ENCODE results near the gene GTF2E1.
"Not testable (repeated sequence)": the region's sequence is repeated elsewhere in the genome, so short reads cannot be mapped to it uniquely, and the experiment has no call there.

GTF2E1 gene

DNA sequence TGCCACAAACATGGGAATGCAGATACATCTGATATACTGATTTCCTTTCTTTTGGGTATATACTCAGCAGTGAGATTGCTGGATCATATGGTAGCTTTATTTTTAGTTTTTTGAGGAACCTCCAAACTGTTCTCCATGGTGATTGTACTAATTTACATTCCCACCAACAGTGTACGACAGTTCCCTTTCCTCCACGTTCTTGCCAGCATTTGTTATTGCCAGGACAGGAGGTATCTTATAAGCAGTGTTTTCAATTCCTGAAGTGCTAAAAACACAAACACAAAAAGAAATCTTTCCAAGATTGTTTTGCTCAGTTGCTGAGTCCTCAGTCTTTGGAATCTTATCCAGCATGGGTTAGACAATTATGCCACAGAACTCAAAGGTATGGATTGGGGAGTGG lies 13.5 kb downstream of the GTF2E1 start:
- no peak for DNase-seq

DNA sequence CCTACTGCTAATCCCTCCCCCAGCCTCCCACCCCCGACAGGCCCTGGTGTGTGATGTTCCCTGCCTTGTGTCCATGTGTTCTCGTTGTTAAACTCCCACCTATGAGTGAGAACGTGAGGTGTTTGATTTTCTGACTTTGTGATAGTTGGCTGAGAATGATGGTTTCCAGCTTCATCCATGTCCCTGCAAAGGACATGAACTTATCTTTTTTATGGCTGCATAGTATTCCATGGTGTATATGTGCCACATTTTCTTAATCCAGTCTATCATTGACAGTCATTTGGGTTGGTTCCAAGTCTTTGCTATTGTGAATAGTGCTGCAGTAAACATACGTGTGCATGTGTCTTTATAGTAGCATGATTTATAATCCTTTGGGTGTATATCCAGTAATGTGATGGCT lies 16.0 kb downstream of the GTF2E1 start:
- not testable (repeated sequence) for DNase-seq

DNA sequence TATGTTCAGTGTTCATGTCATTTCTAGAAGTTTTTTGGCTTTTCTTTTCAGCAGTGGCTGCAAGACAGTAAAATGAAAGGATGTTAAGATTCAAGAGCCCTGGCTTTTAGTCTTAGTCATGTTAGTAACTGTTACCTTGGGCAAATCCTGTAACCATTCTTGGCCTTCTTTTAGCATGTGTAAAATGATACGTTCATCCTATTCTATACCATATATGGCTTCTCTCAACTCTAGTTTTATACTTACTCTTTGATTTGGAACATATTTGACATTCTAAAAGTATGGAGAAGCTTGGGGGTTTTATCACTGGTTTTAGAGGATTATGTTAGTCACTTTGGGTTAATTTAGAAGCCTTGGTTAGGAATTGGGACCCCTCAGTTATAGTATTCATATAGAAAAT lies 20.1 kb downstream of the GTF2E1 start:
- no peak for DNase-seq

DNA sequence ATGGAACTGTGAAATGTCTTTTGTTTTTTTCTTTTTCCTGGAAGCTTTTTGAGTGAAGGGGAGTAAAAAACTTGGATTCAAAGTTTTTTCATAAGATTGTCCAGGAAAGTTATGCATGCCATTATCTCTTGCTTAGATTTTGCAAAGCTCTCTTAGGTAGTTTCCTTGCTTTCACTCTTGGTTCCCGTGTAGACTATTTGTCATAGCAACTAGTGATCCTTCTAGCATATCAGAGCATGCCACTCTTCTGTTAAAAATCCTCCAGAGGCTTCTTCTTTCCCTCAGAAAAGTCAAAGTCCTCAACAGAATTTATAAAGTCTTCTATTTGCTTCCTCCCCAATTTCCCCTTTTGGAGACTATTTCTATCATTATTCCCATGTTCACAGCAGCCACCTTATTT lies 21.1 kb downstream of the GTF2E1 start:
- no peak for DNase-seq

DNA sequence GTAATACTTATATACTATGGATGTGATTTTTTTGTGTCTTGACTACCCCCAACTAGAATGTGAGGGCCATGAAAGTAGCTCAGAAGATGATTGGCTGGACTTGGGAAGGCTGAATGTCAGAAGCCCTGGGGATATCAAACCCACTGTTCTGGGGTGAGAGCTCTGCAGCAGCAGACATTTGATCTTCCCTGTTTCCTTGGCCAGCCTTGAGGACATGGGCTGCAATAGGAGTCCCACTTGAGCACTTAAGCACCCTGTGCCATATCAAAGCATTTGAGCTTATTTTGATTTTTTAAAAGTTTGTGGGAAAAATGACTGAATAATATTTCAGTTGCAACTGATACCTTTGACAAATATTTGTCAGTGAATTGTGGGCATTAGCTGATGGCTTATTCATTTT lies 21.7 kb downstream of the GTF2E1 start:
- no peak for DNase-seq

DNA sequence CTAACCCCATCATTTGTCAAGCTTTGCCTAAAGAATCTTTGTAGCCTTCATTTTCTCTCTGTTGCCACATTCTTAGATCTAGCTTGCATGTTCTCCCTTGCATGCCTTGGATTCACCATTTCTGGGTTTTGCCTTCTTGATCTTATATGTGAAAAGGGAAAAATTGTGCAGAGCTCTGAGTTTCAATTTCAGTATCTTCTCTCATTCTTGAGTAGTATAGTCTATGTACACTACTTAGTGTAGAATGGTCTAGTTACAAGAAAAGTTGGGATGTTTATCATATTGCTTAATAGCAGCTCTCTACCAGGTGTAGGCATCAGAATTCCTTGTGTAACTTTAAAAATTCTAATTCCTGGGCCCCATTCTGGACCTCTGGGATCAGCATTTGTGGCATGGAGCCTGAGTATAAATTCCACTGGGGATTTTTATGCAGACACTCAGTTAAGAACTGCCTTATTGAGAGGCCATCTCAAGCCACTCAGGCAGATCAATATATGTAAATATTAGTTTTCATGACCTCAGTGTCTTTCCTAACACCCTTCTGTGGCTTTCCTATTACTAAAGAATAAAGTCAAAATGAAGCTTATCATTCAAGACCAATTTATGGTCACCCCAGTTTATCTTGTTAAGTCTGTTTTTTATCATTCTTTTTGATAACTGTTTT lies 23.4 kb downstream of the GTF2E1 start:
- DNase-seq = no peak

DNA sequence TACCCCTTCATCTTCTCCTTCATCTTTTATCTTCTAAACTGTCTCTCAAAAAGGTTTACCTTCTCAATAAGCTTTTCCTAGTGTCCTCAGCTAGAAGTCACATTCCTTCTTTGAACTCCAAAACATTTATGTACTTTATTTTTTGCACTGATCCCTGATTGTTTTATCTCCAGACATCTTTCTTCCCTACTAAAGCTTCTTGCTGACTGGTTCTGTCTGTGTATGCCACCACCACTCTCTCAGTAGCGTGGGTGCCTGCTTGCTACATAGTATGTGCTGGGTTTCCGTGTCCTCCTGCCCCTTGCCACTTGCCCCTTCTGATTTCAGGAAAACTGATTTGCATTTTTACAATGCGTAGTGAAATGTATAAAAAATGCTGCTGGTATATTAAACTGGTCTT lies 24.0 kb downstream of the GTF2E1 start:
- DNase-seq = no peak

DNA sequence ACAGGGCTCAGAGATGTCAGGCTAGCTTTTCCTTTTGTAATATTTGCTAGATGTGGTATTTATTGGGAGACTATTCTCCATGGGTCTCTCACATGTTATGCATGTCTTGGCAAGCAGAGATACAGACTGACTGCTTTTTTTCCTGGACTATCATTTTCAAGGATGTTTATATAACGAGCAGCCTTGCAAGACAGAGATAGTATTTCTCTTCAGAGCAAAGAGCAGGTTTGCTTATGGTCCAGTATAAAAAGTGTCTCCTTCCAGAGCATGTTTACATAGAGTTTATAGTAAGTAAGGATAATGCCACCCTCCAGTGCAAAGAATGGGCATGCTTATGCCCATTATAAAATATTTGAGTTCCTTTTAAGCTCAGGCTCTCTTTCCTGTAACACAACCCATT lies 24.6 kb downstream of the GTF2E1 start:
- no peak for DNase-seq

DNA sequence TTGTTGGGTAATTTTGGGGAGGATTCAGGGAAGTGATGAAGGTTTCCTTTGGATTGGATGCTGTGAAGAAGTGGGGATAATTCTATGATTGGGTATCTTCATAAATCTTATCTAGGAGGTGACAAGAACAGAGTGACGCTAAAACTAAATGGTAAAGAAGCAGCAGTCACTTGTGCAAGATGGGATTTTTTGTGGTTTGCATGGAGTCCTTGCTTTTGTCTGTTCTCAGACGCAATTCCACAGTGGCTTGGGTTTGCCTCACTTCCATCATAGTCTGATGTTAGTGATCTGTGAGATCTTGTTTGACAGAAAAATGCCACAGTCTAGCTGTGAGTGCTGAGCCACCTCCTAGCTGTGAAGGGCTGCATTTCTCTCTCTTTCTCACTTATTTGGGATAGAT lies 26.9 kb downstream of the GTF2E1 start:
- DNase-seq = no peak

DNA sequence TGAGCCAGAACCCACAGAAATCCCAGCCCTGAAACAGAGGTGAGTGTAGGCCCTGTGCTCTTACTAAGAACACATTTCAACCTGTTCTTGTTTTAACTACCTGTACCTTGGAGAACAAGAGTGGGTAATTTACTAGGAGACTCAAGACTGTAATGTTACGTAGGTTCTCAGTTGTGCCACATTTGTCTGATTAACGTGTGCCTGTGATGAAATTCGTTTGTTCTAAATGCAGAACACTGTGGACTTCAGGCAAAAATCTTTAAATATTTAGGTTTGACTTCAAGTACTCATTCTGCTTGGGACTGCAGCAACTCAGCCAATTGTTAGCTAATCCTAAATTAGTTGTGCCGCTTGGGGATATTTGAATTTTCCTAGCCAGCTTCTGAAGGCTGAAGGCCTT lies 28.3 kb downstream of the GTF2E1 start:
- no peak for DNase-seq

DNA sequence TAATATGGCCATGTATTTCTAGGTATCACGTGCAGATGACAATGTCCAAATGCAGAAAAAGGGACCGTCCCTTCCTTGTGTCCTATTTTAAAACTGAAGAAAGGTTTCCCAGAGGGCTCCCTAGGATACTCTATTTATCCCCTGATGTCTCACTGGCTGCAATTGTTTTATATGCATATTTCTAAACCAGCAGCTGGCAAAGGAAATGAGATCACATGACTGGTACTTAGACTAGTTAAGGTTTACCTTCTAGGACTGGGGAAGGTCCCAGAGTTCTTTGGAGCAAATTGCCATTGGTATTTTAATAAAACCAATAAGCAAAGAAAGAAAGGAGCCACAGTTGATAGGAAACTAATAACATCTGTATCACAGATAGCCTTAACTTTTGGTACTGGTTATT lies 29.5 kb downstream of the GTF2E1 start:
- DNase-seq = no peak

DNA sequence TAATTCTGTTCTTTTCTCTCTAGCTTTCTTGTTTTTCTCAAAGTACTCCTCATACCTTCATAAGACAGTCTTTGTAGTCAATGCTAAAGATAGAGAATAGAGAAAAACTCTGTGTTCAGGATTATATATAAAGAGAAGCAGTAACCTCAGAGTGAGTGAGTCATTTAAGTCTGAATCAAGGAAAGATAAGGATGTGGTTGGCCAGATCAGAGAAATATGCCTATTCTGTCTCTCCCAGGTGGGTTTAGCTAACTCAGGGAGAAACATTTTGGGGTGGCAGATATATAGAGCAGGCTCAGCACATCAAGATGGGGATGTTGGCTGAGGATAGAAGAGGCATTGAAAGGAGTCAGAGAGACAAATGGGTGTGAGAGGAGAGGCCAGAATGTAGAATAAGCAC lies 31.4 kb downstream of the GTF2E1 start:
- no peak for DNase-seq

DNA sequence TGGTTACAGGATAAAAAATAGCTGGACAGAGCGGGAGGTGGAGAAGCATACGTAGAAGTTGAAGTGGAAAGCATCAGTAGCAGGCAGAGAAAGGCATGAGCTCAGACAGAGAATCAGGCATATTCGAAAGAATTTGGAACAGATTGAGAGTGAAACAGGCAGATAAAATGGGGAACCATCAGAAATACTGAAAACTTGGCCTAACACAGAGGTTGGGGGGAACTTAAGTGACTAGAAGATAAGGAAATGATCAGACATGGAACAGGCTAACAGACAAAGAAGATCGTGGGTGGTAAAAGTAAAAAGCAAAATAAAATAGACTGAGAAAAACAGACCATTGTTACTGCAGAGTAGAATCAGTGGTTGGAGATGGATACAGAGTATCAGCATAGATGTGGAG lies 32.9 kb downstream of the GTF2E1 start:
- DNase-seq = no peak

DNA sequence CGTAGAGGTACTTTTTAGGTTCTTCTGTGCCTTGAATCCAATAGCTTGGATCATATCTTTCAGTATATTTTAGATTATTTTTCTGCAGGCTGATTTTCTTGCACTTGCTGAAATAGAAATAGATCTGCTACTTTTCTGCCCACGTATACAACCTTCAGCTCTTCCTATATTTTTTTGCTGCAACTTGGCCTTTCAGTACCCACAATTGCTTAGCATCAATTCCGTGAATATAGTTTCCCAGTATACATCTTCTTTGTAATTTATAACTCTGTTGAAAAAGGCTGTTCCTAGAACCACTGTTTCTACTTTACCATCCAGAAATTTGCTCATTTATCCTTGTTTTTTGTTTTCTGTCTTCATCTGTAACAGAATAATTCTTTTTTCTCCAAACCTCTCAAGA lies 36.2 kb downstream of the GTF2E1 start:
- DNase-seq = no peak

DNA sequence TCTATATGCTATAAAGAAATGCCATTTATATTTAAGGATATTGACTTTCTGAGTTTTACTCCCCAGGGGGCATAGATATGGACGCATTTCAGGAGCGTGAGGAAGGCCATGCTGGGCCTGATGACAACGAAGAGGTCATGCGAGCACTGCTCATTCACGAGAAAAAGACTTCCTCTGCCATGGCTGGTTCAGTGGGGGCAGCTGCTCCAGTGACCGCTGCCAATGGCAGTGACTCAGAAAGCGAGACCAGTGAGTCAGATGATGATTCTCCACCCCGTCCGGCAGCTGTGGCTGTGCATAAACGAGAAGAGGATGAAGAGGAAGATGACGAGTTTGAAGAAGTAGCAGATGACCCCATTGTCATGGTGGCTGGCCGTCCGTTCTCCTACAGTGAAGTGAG lies 38.4 kb downstream of the GTF2E1 start:
- no peak for DNase-seq

DNA sequence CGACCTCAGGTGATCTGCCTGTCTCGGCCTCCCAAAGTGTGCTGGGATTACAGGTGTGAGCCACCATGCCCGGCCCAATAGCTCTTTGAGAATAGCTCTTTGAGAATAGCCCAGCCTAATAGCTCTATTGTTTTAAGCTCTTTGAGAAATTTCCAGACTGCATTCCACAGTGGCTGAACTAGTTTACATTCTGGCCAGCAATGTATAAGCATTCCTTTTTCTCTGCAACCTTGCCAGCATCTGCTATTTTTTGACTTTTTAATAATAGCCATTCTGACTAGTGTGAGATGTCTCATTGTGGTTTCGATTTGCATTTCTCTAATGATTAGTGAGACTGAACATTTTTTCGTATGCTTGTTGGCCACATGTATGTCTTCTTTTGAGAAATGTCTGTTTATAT lies 43.3 kb downstream of the GTF2E1 start:
- not testable (repeated sequence) for DNase-seq

DNA sequence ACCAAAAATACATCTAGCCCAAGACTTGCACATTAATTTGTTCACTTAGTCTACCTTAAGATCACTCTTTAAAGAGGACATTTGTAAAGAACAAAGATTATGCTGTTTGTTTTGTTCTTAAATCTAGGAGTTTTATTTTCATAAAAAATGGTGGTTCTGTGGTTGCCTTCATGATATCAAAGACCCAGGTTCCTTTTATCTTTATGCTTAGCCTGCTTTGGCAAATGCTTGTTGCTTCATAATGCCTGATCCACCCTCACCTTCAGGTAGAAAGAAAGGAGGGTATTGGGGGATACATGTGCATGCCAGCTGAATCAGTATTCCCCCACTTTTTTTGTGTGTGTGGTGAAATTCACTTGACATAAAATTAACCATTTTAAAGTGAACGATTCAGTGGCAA lies 48.5 kb downstream of the GTF2E1 start:
- DNase-seq = no peak

DNA sequence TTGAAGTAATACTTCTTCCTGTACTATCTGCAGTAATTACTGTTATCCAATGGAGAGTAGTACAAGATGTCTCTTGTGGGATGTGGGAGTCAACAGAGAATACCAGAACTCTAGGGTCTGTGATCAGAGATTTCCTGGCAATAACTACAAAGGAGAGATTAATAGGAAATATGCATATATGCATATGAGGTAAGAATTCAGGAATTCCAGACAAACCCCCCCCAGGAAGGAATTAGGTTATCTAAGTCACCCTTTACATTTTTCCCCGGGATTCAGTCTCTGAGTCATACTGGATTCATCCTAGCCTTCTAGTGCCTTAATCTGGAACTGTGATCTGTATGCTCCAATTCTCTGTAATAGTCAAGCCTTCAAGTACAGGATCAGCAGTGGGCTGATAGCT lies 49.4 kb downstream of the GTF2E1 start:
- no peak for DNase-seq

DNA sequence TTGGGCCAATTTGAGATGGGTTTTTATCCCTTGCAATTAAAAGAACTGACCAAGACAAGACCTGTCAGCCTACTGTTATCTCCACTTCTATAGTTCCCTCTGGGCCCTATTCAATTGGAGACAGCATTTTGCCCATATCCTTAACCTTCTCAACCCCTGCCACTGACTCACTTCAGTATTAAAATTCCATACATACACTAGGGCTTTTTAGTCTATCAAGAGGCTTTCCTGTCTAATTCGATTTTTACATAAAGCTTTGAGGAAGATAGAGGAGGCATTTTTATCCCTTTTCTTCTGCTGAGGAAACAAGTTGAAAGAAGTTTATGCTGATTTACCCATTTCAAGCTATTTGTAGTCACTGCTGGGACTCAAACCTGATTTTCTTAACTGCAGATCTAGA lies 51.1 kb downstream of the GTF2E1 start:
- no peak for DNase-seq

DNA sequence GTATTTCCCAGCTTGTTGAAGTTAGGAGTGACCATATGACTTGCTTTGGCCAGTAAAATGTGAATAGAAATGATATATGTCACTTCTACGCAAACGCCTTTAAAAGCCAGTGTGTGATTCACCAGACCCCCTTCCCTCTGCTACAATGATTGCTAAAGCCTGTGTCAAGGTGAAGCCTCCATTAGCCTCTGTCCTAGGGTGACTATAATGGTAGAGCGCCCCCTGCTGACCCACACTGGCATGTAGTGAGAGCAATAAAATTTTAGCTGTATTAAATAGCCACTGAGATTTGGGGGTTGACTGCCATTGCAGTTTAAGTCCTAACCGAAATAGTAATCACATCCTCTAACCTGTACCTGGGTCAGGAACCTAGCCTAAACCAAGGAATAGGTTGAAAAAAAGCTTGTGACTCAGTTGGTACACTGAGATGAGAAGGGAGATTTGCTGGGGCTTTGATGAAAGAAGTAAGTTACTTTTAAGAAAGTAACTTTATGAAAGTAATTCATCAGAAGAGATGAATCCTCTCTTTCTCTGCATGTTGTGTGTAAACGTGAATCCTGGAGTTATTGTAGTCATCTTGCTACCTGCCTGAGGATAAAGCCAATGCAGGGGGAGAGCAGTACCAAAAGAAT lies 52.6 kb downstream of the GTF2E1 start:
- peak; percentile 90 for DNase-seq

DNA sequence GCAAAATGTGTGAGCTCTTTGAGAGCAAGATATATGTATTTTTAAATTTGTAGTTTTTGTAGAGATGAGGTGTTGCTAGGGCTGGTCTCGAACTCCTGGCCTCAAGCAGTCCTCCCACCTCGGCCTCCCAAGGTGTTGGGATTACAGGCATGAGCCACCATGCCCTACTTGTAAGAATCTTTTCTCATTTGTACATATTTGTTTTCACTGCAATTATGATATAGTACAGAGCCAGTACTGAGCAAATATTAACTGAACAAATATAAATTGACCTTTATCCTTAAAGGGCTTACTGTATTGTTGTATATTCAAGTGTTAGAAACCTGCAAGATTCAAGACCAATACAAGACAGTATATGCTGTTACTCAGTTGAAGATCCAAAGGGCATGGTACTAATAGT lies 53.4 kb downstream of the GTF2E1 start:
- DNase-seq = no peak

DNA sequence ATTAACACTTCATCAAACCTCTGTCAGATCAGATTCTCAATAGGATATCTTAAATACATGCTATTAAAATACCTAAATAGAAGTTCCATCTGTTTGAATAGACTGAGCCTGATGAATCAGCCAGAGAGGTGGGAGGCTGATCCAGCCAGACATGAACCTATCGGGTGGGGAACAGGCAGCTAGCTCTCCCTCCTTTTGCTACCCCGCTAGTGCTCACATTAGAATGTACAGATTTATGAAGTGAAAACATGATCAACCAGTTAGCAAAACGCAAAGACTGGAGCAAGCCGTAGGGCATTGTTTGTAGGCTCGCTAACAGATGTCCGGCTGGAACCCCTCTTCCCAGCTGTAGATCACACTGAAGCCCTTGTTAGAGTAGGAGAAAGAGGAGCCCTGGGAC lies 54.4 kb downstream of the GTF2E1 start:
- no peak for DNase-seq

DNA sequence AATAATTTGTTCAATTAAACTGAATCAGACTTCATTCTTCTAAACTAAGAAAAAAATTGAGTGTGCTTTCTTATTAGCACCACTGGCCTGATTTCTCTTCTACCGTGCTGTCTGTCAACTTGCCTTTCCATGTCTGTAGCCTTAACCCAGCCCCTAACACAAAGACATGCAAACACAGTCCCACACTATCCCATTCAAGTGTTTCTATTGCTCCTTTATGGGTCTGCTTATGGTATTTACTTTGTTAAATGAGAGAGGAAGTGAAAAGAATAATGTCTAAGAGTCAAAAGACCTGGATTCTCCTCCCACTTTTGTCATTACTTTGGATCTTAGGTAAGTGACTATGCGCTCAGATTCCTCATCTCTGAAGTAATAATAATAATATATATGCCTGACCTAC lies 55.3 kb downstream of the GTF2E1 start:
- no peak for DNase-seq

DNA sequence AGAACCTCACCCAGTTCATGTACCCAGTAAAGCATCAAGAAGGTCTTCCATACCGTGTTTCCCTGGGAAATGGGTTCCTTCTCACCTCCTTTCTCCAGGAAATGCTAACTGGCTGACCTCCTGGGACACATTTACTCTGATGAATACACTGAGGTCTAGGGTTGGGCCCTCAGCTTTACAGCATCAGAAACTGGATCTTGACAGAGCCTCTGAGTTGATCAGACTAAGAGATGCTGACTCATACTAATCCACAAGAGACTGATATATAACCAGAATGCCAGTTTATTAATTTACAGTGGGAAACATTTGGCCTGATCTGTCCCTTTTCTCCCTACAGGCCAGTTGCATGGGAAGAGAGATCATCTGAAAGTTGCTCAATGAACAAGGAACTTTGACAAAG lies 55.8 kb downstream of the GTF2E1 start:
- DNase-seq = no peak

DNA sequence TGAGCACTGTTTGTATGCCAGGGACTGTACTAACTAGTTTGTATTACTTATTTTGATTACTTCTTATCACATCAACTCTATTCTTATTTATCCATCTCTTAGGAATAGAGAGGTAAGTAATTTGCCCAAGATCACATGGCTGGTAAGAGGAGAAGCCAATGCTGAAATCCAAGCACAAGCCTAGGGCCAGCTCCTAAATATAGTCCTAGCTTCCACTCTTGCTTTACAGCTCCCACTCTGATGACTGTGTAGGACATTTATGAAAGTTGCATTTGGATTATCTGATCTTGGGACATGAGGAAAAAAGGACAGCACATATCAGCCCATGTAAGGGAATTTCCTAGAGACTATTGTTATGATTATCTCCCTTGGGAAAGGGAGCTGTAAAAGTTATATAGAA lies 58.1 kb downstream of the GTF2E1 start:
- DNase-seq = no peak
